Tibial nerve (tissue), 4 donors: Measurements from ENCODE around the gene BRSK1.

Source experiments
- EP300 ChIP-seq, 2 donors: sonication (generic); formaldehyde crosslinking; IDR thresholded peaks; one replicate each; pipeline ENCODE4 v1.6.1; 2017; ENCODE audit warnings: antibody characterized with exemption in 2 of 2, mild to moderate bottlenecking in 1 of 2
- TF ChIP-seq, protein P1 (sequence below), 5 experiments: fragments of 200-600 bp in 3 of 5; fragments of 450-650 bp in 2 of 5; sonication (generic) in 3 of 5; IDR thresholded peaks; one replicate each; pipeline ENCODE4 v1.5.1; 2016 to 2019; ENCODE audit warnings: antibody characterized with exemption in 5 of 5, mild to moderate bottlenecking in 3 of 5, moderate library complexity in 2 of 5

DNA sequence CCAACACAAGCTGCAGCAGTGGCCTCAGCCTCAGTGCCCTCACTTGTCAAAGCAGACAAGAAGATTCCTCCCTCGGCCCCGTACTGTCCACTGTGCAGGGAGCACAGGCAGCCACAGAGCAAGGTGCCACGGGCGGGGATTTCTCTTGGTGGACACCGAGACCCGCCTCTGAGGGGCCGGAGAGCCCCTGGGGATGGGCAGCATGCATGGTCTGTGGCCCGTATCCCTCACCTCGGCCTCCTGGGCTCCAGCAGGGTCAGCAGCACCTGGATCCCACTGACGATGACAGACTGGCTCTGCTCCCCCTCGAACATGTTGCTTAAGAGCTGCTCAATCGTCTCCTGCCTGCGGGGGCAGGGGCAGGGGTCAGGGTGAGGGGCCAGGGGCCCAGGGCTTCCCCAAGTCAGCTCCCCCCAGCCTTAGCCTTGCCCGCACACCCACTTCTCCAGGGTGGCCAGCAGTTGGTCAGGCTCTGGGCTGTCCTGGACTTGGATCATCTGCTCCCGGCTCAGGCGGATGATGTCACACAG is 41.8 kb upstream of the BRSK1 start:
- TF ChIP-seq, protein P1, sequence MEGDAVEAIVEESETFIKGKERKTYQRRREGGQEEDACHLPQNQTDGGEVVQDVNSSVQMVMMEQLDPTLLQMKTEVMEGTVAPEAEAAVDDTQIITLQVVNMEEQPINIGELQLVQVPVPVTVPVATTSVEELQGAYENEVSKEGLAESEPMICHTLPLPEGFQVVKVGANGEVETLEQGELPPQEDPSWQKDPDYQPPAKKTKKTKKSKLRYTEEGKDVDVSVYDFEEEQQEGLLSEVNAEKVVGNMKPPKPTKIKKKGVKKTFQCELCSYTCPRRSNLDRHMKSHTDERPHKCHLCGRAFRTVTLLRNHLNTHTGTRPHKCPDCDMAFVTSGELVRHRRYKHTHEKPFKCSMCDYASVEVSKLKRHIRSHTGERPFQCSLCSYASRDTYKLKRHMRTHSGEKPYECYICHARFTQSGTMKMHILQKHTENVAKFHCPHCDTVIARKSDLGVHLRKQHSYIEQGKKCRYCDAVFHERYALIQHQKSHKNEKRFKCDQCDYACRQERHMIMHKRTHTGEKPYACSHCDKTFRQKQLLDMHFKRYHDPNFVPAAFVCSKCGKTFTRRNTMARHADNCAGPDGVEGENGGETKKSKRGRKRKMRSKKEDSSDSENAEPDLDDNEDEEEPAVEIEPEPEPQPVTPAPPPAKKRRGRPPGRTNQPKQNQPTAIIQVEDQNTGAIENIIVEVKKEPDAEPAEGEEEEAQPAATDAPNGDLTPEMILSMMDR (IDR thresholded peaks at IDR 0.05): no peak
- TF ChIP-seq EP300 (IDR thresholded peaks at IDR 0.05): no peak
